NT2/D1 (cell line): ENCODE data around the gene GP1BB.

Experiments
- YY1 ChIP-seq: IDR thresholded peaks from 2 replicates; pipeline ENCODE4 v1.6.1; 2011; ENCODE audit not compliant: insufficient read length, insufficient read depth
- ZNF274 ChIP-seq: IDR thresholded peaks from 2 replicates; pipeline ENCODE4 v1.6.1; 2011; ENCODE audit warnings: mild to moderate bottlenecking, low read depth, low read length

DNA sequence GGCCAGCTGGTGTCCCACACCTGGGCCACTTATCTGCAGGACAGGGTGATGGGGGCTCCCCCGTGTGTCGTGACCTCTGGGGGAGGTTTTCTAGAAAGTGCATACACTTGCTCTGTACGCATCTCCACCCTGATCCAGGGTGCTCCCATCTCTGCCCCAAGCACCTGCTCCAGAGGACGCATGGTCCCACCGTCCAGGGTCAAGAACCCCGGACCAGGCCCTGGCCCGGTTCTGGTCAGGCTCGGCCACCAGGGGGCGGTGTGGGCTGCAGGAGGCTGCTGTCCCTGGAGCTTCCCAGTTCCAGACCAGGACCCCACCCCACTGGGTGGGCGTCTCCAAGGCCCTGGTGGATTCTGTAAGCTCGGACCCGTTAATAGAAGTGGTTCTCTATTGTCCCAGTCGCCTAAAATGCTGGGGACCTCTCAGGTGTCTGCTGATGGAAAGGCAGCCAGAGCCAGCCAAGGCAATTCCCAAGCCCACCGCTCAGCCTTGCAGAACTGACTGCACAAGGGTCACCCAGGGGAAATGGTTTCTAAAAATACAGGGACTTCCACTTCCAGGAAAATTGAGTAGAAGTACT is 43.7 kb upstream of the GP1BB start:
- no peak for TF ChIP-seq YY1
- TF ChIP-seq ZNF274 = no peak
